GM18511 (cell line): ENCODE data around the gene METTL13.

Experiments used
- ATAC-seq: cut with Tn5 transposase; IDR thresholded peaks from one replicate; pipeline ENCODE4 v1.9.1; 2021; ENCODE audit warnings: mild to moderate bottlenecking, moderate library complexity; ENCODE audit not compliant: unreplicated experiment

Gene METTL13

DNA sequence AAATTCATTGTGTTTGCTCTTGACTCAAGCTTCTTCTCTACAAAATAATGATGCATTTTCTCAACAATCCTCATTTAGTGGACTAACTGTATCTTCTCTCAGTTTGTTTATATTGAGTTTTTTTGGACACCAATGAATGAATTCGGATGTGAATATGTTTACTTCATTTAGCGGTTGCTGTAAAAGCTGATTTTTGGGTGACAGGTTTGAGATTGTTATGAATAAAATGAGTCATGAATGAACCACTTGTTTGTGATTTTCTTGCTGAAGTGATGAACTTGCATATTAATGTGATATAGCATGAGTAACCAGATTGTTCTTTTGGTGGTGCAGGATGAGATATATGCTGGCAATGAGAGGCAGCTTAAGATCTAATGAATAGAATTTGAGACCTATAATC lies 62.9 kb downstream of the METTL13 start:
- ATAC-seq, result no peak

DNA sequence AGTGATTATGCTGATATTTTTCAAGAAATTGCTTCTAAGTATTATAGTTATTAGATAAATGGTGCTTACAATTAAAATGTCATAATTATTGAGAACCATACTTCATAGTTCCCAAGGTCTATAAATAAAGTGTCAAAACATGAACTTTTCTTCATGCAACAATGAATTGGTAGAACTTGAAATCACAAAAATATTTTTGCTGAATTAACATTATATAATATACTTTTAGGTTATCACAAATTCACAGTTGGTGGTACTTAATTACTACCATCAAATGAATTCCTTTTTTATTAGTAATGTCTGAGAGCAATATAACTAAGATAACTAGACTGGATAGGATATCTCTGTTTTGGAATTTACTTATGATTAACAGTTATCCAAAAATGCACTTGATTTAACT lies 64.5 kb downstream of the METTL13 start:
- ATAC-seq, result no peak
